MM.1S (cell line): ENCODE results near the gene ALKBH8.

Experiments
- DNase-seq: peaks from one replicate; pipeline ENCODE4 v3.0.0-alpha.2; 2015
- H2AFZ ChIP-seq: fragments of 300-600 bp; sonication (generic); 2 replicates; pipeline ENCODE4 v1.6.0; 2016; ENCODE audit warnings: antibody characterized with exemption, low read length
- H3F3A ChIP-seq: fragments of 300-600 bp; sonication (generic); 2 replicates; pipeline ENCODE4 v1.6.1; 2016; ENCODE audit warnings: mild to moderate bottlenecking, antibody characterized with exemption, low read length, moderate library complexity, mixed read lengths; ENCODE audit not compliant: insufficient read depth
- H3K27ac ChIP-seq: fragments of 300-600 bp; sonication (generic); 2 replicates; pipeline ENCODE4 v1.5.1; 2016; ENCODE audit warnings: mild to moderate bottlenecking, low read length
- H3K27me3 ChIP-seq: fragments of 300-600 bp; sonication (generic); replicated peaks from 2 replicates; pipeline ENCODE4 v1.6.0; 2016; ENCODE audit warnings: low read length; ENCODE audit not compliant: insufficient read depth
- H3K36me3 ChIP-seq: fragments of 300-600 bp; sonication (generic); replicated peaks from 2 replicates; pipeline ENCODE4 v1.6.1; 2016; ENCODE audit warnings: mild to moderate bottlenecking, low read length, mixed read lengths; ENCODE audit not compliant: insufficient read depth
- H3K4me1 ChIP-seq: fragments of 300-600 bp; sonication (generic); 2 replicates; pipeline ENCODE4 v1.6.1; 2016; ENCODE audit warnings: low read length, mixed read lengths
- H3K4me2 ChIP-seq: fragments of 300-600 bp; sonication (generic); 2 replicates; pipeline ENCODE4 v1.6.0; 2016; ENCODE audit warnings: low read depth, low read length
- H3K4me3 ChIP-seq: fragments of 300-600 bp; sonication (generic); 2 replicates; pipeline ENCODE4 v1.5.1; 2016; ENCODE audit warnings: low read length, mixed read lengths
- H3K79me2 ChIP-seq: fragments of 300-600 bp; sonication (generic); 2 replicates; pipeline ENCODE4 v1.6.1; 2016; ENCODE audit warnings: mixed run types, low read length, mixed read lengths
- H3K9ac ChIP-seq: fragments of 300-600 bp; sonication (generic); 2 replicates; pipeline ENCODE4 v1.6.1; 2016; ENCODE audit warnings: low read length, mixed read lengths
- H3K9me2 ChIP-seq: fragments of 300-600 bp; sonication (generic); replicated peaks from 2 replicates; pipeline ENCODE4 v1.6.1; 2016; ENCODE audit warnings: mild to moderate bottlenecking, low read length, mixed read lengths; ENCODE audit not compliant: insufficient read depth
- H3K9me3 ChIP-seq: fragments of 300-600 bp; sonication (generic); replicated peaks from 2 replicates; pipeline ENCODE4 v1.6.1; 2016; ENCODE audit warnings: mild to moderate bottlenecking, low read length, mixed read lengths; ENCODE audit not compliant: insufficient read depth
- H4K20me1 ChIP-seq: fragments of 300-600 bp; sonication (generic); 2 replicates; pipeline ENCODE4 v1.6.1; 2016; ENCODE audit warnings: mild to moderate bottlenecking, low read length, moderate library complexity, mixed read lengths; ENCODE audit not compliant: insufficient read depth
- CTCF ChIP-seq: fragments of 300-600 bp; sonication (generic); IDR thresholded peaks from 2 replicates; pipeline ENCODE4 v1.5.1; 2016; ENCODE audit warnings: antibody characterized with exemption, low read length, mixed read lengths
- EZH2 ChIP-seq: fragments of 300-600 bp; sonication (generic); optimal IDR thresholded peaks from 2 replicates; pipeline ENCODE3; 2017; ENCODE audit warnings: low read depth, mild to moderate bottlenecking, antibody characterized with exemption, low read length, mixed read lengths
- EZH2phosphoT487 ChIP-seq: fragments of 300-600 bp; sonication (generic); IDR thresholded peaks from 2 replicates; pipeline ENCODE4 v1.6.1; 2018; ENCODE audit warnings: antibody characterized with exemption, low read length

The ALKBH8 gene

GRCh38 chr11:107549954-107550285 lies 15.6 kb downstream of the ALKBH8 start:
- Histone ChIP-seq H3K27ac (no peak overlapping the region), H3K27me3 (no peaks in the 10 kb centered on the region), H3K4me1 (no peaks in the 10 kb centered on the region), H4K20me1 (no peaks in the 10 kb centered on the region), H3K79me2 (no peaks in the 10 kb centered on the region), H3K9ac (no peak overlapping the region), H2AFZ (no peak overlapping the region), H3K4me2 (no peak overlapping the region), H3K9me3 (no peaks in the 10 kb centered on the region), H3F3A (no peaks in the 10 kb centered on the region), H3K9me2 (no peaks in the 10 kb centered on the region), H3K4me3 (no peak overlapping the region), H3K36me3 (no peaks in the 10 kb centered on the region)
- TF ChIP-seq EZH2phosphoT487 (no peak), CTCF (no peak), EZH2 (no peak)
- DNase-seq: no peak

DNA sequence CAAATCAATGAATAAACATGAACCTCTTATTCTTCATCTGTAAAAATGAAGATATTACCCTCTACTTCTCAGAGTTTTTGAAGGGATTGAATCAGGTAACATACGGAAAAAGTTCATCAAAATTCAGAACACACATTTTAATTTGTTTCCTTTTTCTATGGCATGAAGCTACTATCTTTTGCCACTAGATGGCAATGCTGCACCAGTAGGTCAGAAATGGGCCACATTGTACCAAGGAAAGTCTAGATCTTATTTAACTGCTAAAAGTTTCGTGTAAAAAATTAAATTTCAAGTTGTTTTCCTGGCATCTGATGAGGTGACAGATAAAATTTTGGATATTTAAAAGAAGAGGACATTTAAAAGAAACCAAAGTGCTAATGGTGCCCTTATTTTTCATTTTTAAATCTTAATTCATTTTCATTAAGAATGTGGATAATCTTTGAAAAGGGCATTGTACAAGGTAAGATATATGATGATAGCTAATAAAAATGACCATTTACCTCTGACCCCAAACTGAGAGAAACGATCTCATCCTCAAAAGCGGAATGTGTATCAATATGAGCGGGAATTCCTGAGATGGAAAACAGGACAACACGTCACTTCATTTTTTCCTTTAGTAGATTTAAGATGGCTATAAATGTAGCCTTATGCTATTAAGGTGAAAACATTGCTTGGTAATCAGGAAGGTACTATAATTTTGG lies 16.1 kb downstream of the ALKBH8 start:
- TF ChIP-seq EZH2phosphoT487 (no peak), EZH2 (no peak), CTCF (peak; percentile 81)
- peak; percentile 62 for DNase-seq
- Histone ChIP-seq H4K20me1 (no peaks in the 10 kb centered on the region), H3K27ac (no peak overlapping the region), H2AFZ (no peak overlapping the region), H3K79me2 (no peaks in the 10 kb centered on the region), H3K9me2 (no peaks in the 10 kb centered on the region), H3K4me2 (no peak overlapping the region), H3K4me1 (no peaks in the 10 kb centered on the region), H3K4me3 (no peak overlapping the region), H3F3A (no peaks in the 10 kb centered on the region), H3K36me3 (no peaks in the 10 kb centered on the region), H3K27me3 (no peaks in the 10 kb centered on the region), H3K9me3 (no peaks in the 10 kb centered on the region), H3K9ac (no peak overlapping the region)

- Histone ChIP-seq H3K9me2 (no peaks in the 10 kb centered on the region), H3F3A (no peaks in the 10 kb centered on the region)
- TF ChIP-seq EZH2 (no peak), CTCF (no peak), EZH2phosphoT487 (no peak)
These were observed 17.6 kb downstream of the ALKBH8 start for GRCh38 chr11:107547961-107548360.

More at GRCh38 chr11:107547961-107548360, 17.6 kb downstream of the ALKBH8 start:
- Histone ChIP-seq H3K9me3 (no peaks in the 10 kb centered on the region), H4K20me1 (no peaks in the 10 kb centered on the region), H3K27me3 (no peaks in the 10 kb centered on the region), H3K79me2 (no peaks in the 10 kb centered on the region), H3K4me3 (no peak overlapping the region), H3K4me1 (no peaks in the 10 kb centered on the region), H3K27ac (no peak overlapping the region), H2AFZ (no peak overlapping the region), H3K4me2 (no peak overlapping the region), H3K36me3 (no peaks in the 10 kb centered on the region), H3K9ac (no peak overlapping the region)
- no peak for DNase-seq
